Measurements from ENCODE around the gene GNG3.

GRCh38 chr11:62710001-62710345 lies 2.5 kb downstream of the GNG3 start:
- TF ChIP-seq RAD21 (IDR thresholded peaks at IDR 0.05; ENCODE audit: low read length), result no peak
- no peak for TF ChIP-seq CEBPB (IDR thresholded peaks at IDR 0.05; ENCODE audit: low read depth, low read length)

Measured in IMR-90 (cell line).